Measurements from ENCODE around the gene C15orf39.

C15orf39 gene

GRCh38 chr15:75201616-75202250, at the start of gene C15orf39:
C15orf39 (plus strand) TSS chr15:75201882; CDS start chr15:75206049, 4,167 bp downstream.
- peak within 1 kb of the TSS; percentile 90 to 91 for H3K4me3 ChIP-seq (ENCODE audit: low read length in 2 of 2)
- H3K4me1 ChIP-seq (ENCODE audit: control insufficient read depth in 2 of 2, insufficient read depth in 2 of 2, low read length in 2 of 2): peaks cover 39 to 43% of the 10 kb centered on the region in 2 donors
- H3K27me3 ChIP-seq (ENCODE audit: control insufficient read depth in 2 of 2, insufficient read depth in 2 of 2, low read length in 2 of 2): no peaks in the 10 kb centered on the region
- peaks cover 10 to 11% of the 10 kb centered on the region in 2 donors for H3K36me3 ChIP-seq (ENCODE audit: control insufficient read depth in 2 of 2, insufficient read depth in 2 of 2, low read length in 2 of 2)
- peak within 1 kb of the TSS; percentile 95 to 96 for H3K9ac ChIP-seq (ENCODE audit: low read depth in 1 of 2, low read length in 2 of 2)
- H3K27ac ChIP-seq (ENCODE audit: low read depth in 2 of 2, low read length in 2 of 2): peak within 1 kb of the TSS; percentile 89 to 96
- no peaks in the 10 kb centered on the region for H3K9me3 ChIP-seq (ENCODE audit: control insufficient read depth in 2 of 2, low read length in 2 of 2)

- no peaks in the 10 kb centered on the region for H3K9me3 ChIP-seq (ENCODE audit: control insufficient read depth in 2 of 2, low read length in 2 of 2)
- H3K27me3 ChIP-seq (ENCODE audit: control insufficient read depth in 2 of 2, insufficient read depth in 2 of 2, low read length in 2 of 2): no peaks in the 10 kb centered on the region
- H3K4me1 ChIP-seq (ENCODE audit: control insufficient read depth in 2 of 2, insufficient read depth in 2 of 2, low read length in 2 of 2): no peaks in the 10 kb centered on the region
- no peak overlapping the region for H3K4me3 ChIP-seq (ENCODE audit: low read length in 2 of 2)
- H3K36me3 ChIP-seq (ENCODE audit: control insufficient read depth in 2 of 2, insufficient read depth in 2 of 2, low read length in 2 of 2): no peaks in the 10 kb centered on the region
- no peak overlapping the region for H3K27ac ChIP-seq (ENCODE audit: low read depth in 2 of 2, low read length in 2 of 2)
- no peak overlapping the region for H3K9ac ChIP-seq (ENCODE audit: low read depth in 1 of 2, low read length in 2 of 2)
Observed at GRCh38 chr15:75152382-75153079, 49.2 kb upstream of the C15orf39 start.

- Histone ChIP-seq H3K27ac (ENCODE audit: low read depth in 2 of 2, low read length in 2 of 2) (no peak overlapping the region), H3K9me3 (ENCODE audit: control insufficient read depth in 2 of 2, low read length in 2 of 2) (no peaks in the 10 kb centered on the region), H3K36me3 (ENCODE audit: control insufficient read depth in 2 of 2, insufficient read depth in 2 of 2, low read length in 2 of 2) (no peaks in the 10 kb centered on the region), H3K4me3 (ENCODE audit: low read length in 2 of 2) (no peak overlapping the region), H3K27me3 (ENCODE audit: control insufficient read depth in 2 of 2, insufficient read depth in 2 of 2, low read length in 2 of 2) (no peaks in the 10 kb centered on the region), H3K9ac (ENCODE audit: low read depth in 1 of 2, low read length in 2 of 2) (no peak overlapping the region), H3K4me1 (ENCODE audit: control insufficient read depth in 2 of 2, insufficient read depth in 2 of 2, low read length in 2 of 2) (no peaks in the 10 kb centered on the region)
Observed at GRCh38 chr15:75153087-75153486, 48.6 kb upstream of the C15orf39 start.

GRCh38 chr15:75153565-75154276, 48.0 kb upstream of the C15orf39 start:
- H3K27me3 ChIP-seq (ENCODE audit: control insufficient read depth in 2 of 2, insufficient read depth in 2 of 2, low read length in 2 of 2): no peaks in the 10 kb centered on the region
- H3K4me1 ChIP-seq (ENCODE audit: control insufficient read depth in 2 of 2, insufficient read depth in 2 of 2, low read length in 2 of 2): no peaks in the 10 kb centered on the region
- H3K9ac ChIP-seq (ENCODE audit: low read depth in 1 of 2, low read length in 2 of 2): no peak overlapping the region
- no peaks in the 10 kb centered on the region for H3K9me3 ChIP-seq (ENCODE audit: control insufficient read depth in 2 of 2, low read length in 2 of 2)
- no peak overlapping the region for H3K4me3 ChIP-seq (ENCODE audit: low read length in 2 of 2)
- H3K27ac ChIP-seq (ENCODE audit: low read depth in 2 of 2, low read length in 2 of 2): no peak overlapping the region
- no peaks in the 10 kb centered on the region for H3K36me3 ChIP-seq (ENCODE audit: control insufficient read depth in 2 of 2, insufficient read depth in 2 of 2, low read length in 2 of 2)

GRCh38 chr15:75154461-75155062, 47.1 kb upstream of the C15orf39 start:
- no peak overlapping the region for H3K4me3 ChIP-seq (ENCODE audit: low read length in 2 of 2)
- H3K9ac ChIP-seq (ENCODE audit: low read depth in 1 of 2, low read length in 2 of 2): no peak overlapping the region
- no peaks in the 10 kb centered on the region for H3K36me3 ChIP-seq (ENCODE audit: control insufficient read depth in 2 of 2, insufficient read depth in 2 of 2, low read length in 2 of 2)
- H3K9me3 ChIP-seq (ENCODE audit: control insufficient read depth in 2 of 2, low read length in 2 of 2): no peaks in the 10 kb centered on the region
- H3K4me1 ChIP-seq (ENCODE audit: control insufficient read depth in 2 of 2, insufficient read depth in 2 of 2, low read length in 2 of 2): no peaks in the 10 kb centered on the region
- H3K27me3 ChIP-seq (ENCODE audit: control insufficient read depth in 2 of 2, insufficient read depth in 2 of 2, low read length in 2 of 2): no peaks in the 10 kb centered on the region
- no peak overlapping the region for H3K27ac ChIP-seq (ENCODE audit: low read depth in 2 of 2, low read length in 2 of 2)

GRCh38 chr15:75156326-75157215, 45.1 kb upstream of the C15orf39 start:
- no peak overlapping the region for H3K9ac ChIP-seq (ENCODE audit: low read depth in 1 of 2, low read length in 2 of 2)
- H3K36me3 ChIP-seq (ENCODE audit: control insufficient read depth in 2 of 2, insufficient read depth in 2 of 2, low read length in 2 of 2): no peaks in the 10 kb centered on the region
- H3K27me3 ChIP-seq (ENCODE audit: control insufficient read depth in 2 of 2, insufficient read depth in 2 of 2, low read length in 2 of 2): no peaks in the 10 kb centered on the region
- H3K4me3 ChIP-seq (ENCODE audit: low read length in 2 of 2): no peak overlapping the region
- H3K9me3 ChIP-seq (ENCODE audit: control insufficient read depth in 2 of 2, low read length in 2 of 2): no peaks in the 10 kb centered on the region
- H3K4me1 ChIP-seq (ENCODE audit: control insufficient read depth in 2 of 2, insufficient read depth in 2 of 2, low read length in 2 of 2): no peaks in the 10 kb centered on the region
- H3K27ac ChIP-seq (ENCODE audit: low read depth in 2 of 2, low read length in 2 of 2): no peak overlapping the region

GRCh38 chr15:75158402-75158801, 43.3 kb upstream of the C15orf39 start:
- Histone ChIP-seq H3K9me3 (ENCODE audit: control insufficient read depth in 2 of 2, low read length in 2 of 2) (no peaks in the 10 kb centered on the region), H3K4me3 (ENCODE audit: low read length in 2 of 2) (no peak overlapping the region), H3K27me3 (ENCODE audit: control insufficient read depth in 2 of 2, insufficient read depth in 2 of 2, low read length in 2 of 2) (no peaks in the 10 kb centered on the region), H3K9ac (ENCODE audit: low read depth in 1 of 2, low read length in 2 of 2) (no peak overlapping the region), H3K27ac (ENCODE audit: low read depth in 2 of 2, low read length in 2 of 2) (no peak overlapping the region), H3K4me1 (ENCODE audit: control insufficient read depth in 2 of 2, insufficient read depth in 2 of 2, low read length in 2 of 2) (no peaks in the 10 kb centered on the region), H3K36me3 (ENCODE audit: control insufficient read depth in 2 of 2, insufficient read depth in 2 of 2, low read length in 2 of 2) (no peaks in the 10 kb centered on the region)

GRCh38 chr15:75159244-75159643, 42.4 kb upstream of the C15orf39 start:
- Histone ChIP-seq H3K27me3 (ENCODE audit: control insufficient read depth in 2 of 2, insufficient read depth in 2 of 2, low read length in 2 of 2) (no peaks in the 10 kb centered on the region), H3K4me3 (ENCODE audit: low read length in 2 of 2) (no peak overlapping the region), H3K36me3 (ENCODE audit: control insufficient read depth in 2 of 2, insufficient read depth in 2 of 2, low read length in 2 of 2) (no peaks in the 10 kb centered on the region), H3K27ac (ENCODE audit: low read depth in 2 of 2, low read length in 2 of 2) (no peak overlapping the region), H3K9me3 (ENCODE audit: control insufficient read depth in 2 of 2, low read length in 2 of 2) (no peaks in the 10 kb centered on the region), H3K9ac (ENCODE audit: low read depth in 1 of 2, low read length in 2 of 2) (no peak overlapping the region), H3K4me1 (ENCODE audit: control insufficient read depth in 2 of 2, insufficient read depth in 2 of 2, low read length in 2 of 2) (no peaks in the 10 kb centered on the region)

- no peak overlapping the region for H3K27ac ChIP-seq (ENCODE audit: low read depth in 2 of 2, low read length in 2 of 2)
- no peaks in the 10 kb centered on the region for H3K36me3 ChIP-seq (ENCODE audit: control insufficient read depth in 2 of 2, insufficient read depth in 2 of 2, low read length in 2 of 2)
- H3K9ac ChIP-seq (ENCODE audit: low read depth in 1 of 2, low read length in 2 of 2): no peak overlapping the region
- H3K9me3 ChIP-seq (ENCODE audit: control insufficient read depth in 2 of 2, low read length in 2 of 2): no peaks in the 10 kb centered on the region
- no peaks in the 10 kb centered on the region for H3K27me3 ChIP-seq (ENCODE audit: control insufficient read depth in 2 of 2, insufficient read depth in 2 of 2, low read length in 2 of 2)
- H3K4me1 ChIP-seq (ENCODE audit: control insufficient read depth in 2 of 2, insufficient read depth in 2 of 2, low read length in 2 of 2): no peaks in the 10 kb centered on the region
- H3K4me3 ChIP-seq (ENCODE audit: low read length in 2 of 2): no peak overlapping the region
Observed at GRCh38 chr15:75161106-75161916, 40.4 kb upstream of the C15orf39 start.

Data from mucosa of rectum (tissue), 2 donors.